Breast epithelium (tissue), 4 donors: ENCODE data around the gene TMEFF2. TPM values are rescaled to one million over a fixed set of nuclear protein-coding genes. Genes with fewer than 3 reads are reported as not detected.

Experiments
- DNase-seq, 2 donors: peaks; one replicate each; pipeline ENCODE4 v3.0.0-alpha.2; 2019; ENCODE audit warnings: low spot score in 2 of 2
- H3K27ac ChIP-seq, 2 donors: fragments of 200-600 bp; sonication (generic) in 1 of 2; one replicate each; pipeline ENCODE4 v1.5.1; 2016 to 2019; ENCODE audit warnings: mild to moderate bottlenecking in 1 of 2
- H3K27me3 ChIP-seq, 2 donors: fragments of 200-600 bp; sonication (generic) in 1 of 2; one replicate each; pipeline versions ENCODE4 v1.5.1 to v1.6.0; 2017 to 2019; ENCODE audit warnings: control low read depth in 1 of 2, mild to moderate bottlenecking in 1 of 2
- H3K36me3 ChIP-seq: fragments of 200-600 bp; one replicate; pipeline ENCODE4 v1.5.1; 2019
- H3K4me1 ChIP-seq, 2 donors: fragments of 200-600 bp; sonication (generic); one replicate each; pipeline ENCODE4 v1.5.1; 2016 to 2019; ENCODE audit warnings: control low read depth in 1 of 2
- H3K4me3 ChIP-seq, 3 donors: fragments of 200-600 bp; sonication (generic); 1 replicate in 2 of 3; 2 replicates in 1 of 3; pipeline ENCODE4 v1.5.1; 2016 to 2019; ENCODE audit warnings: mild to moderate bottlenecking in 3 of 3, moderate library complexity in 2 of 3
- H3K9me3 ChIP-seq, 2 donors: fragments of 200-600 bp; sonication (generic) in 1 of 2; one replicate each; pipeline ENCODE4 v1.5.1; 2016 to 2019; ENCODE audit warnings: control low read depth in 1 of 2
- CTCF ChIP-seq, 3 donors: fragments of 450-650 bp; IDR thresholded peaks; one replicate each; pipeline ENCODE4 v1.5.1; 2016 to 2017; ENCODE audit warnings: antibody characterized with exemption in 3 of 3, mild to moderate bottlenecking in 3 of 3, moderate library complexity in 3 of 3
- POLR2A ChIP-seq: fragments of 450-650 bp; IDR thresholded peaks from one replicate; pipeline ENCODE4 v1.6.1; 2016; ENCODE audit warnings: antibody characterized with exemption, mild to moderate bottlenecking, moderate library complexity
- POLR2AphosphoS5 ChIP-seq, 3 donors: sonication (generic); formaldehyde crosslinking; IDR thresholded peaks; one replicate each; pipeline ENCODE4 v1.6.1; 2017; ENCODE audit warnings: antibody characterized with exemption in 3 of 3
- intact Hi-C: fragments of 100-400 bp; cut with DNase I; formaldehyde crosslinking; loops from one replicate; pipeline ENCODE4 v1.15.1; 2023; ENCODE audit warnings: low total_unique reads
- total RNA-seq, 3 donors: library from RNA; depleted of rRNA; stranded (reverse); fragments of >200 nt; gene quantifications; one replicate each; pipeline ENCODE4 v1.1.0, GENCODE V29; 2016

TMEFF2 gene
- total RNA-seq, 3 donors from 2014 or later: 0.32 TPM; not detected in 2

GRCh38 chr2:191995285-191995684, 199.4 kb downstream of the TMEFF2 start:
- Histone ChIP-seq H3K9me3 (no peaks in the 10 kb centered on the region), H3K4me1 (no peaks in the 10 kb centered on the region), H3K36me3 (no peaks in the 10 kb centered on the region), H3K27me3 (no peaks in the 10 kb centered on the region), H3K27ac (no peak overlapping the region), H3K4me3 (no peak overlapping the region)
- TF ChIP-seq POLR2A: no peak
- no peak for TF ChIP-seq POLR2AphosphoS5 (IDR thresholded peaks at IDR 0.05)
- TF ChIP-seq CTCF (IDR thresholded peaks at IDR 0.05): no peak
- DNase-seq: no peak
- intact Hi-C loops: no loop called here

GRCh38 chr2:191994749-191995148, 200.0 kb downstream of the TMEFF2 start:
- Histone ChIP-seq H3K27ac (no peak overlapping the region), H3K27me3 (no peaks in the 10 kb centered on the region), H3K36me3 (no peaks in the 10 kb centered on the region), H3K4me3 (no peak overlapping the region), H3K9me3 (no peaks in the 10 kb centered on the region), H3K4me1 (no peaks in the 10 kb centered on the region)
- TF ChIP-seq POLR2A (no peak), CTCF (IDR thresholded peaks at IDR 0.05) (no peak), POLR2AphosphoS5 (IDR thresholded peaks at IDR 0.05) (no peak)
- intact Hi-C loops: no loop called here
- DNase-seq: no peak

GRCh38 chr2:191991442-191991841, 203.3 kb downstream of the TMEFF2 start:
- Histone ChIP-seq H3K36me3 (no peaks in the 10 kb centered on the region), H3K9me3 (no peaks in the 10 kb centered on the region), H3K27me3 (no peaks in the 10 kb centered on the region), H3K4me3 (no peak overlapping the region), H3K4me1 (no peaks in the 10 kb centered on the region), H3K27ac (no peak overlapping the region)
- no peak for TF ChIP-seq POLR2A
- intact Hi-C loops: no loop called here
- DNase-seq: no peak

- Histone ChIP-seq H3K36me3 (no peaks in the 10 kb centered on the region), H3K4me3 (no peak overlapping the region), H3K4me1 (no peaks in the 10 kb centered on the region), H3K9me3 (no peaks in the 10 kb centered on the region), H3K27me3 (no peaks in the 10 kb centered on the region), H3K27ac (no peak overlapping the region)
- intact Hi-C loops: no loop called here
- no peak for DNase-seq
- no peak for TF ChIP-seq POLR2AphosphoS5 (IDR thresholded peaks at IDR 0.05)
- TF ChIP-seq POLR2A: no peak
- TF ChIP-seq CTCF (IDR thresholded peaks at IDR 0.05): no peak
These were observed 209.0 kb downstream of the TMEFF2 start for GRCh38 chr2:191985740-191986139.

GRCh38 chr2:191983591-191983990, 211.1 kb downstream of the TMEFF2 start:
- TF ChIP-seq POLR2A: no peak
- TF ChIP-seq POLR2AphosphoS5 (IDR thresholded peaks at IDR 0.05): no peak
- no peak for TF ChIP-seq CTCF (IDR thresholded peaks at IDR 0.05)
- no peak overlapping the region for H3K27ac ChIP-seq
- H3K27me3 ChIP-seq: no peaks in the 10 kb centered on the region
- H3K36me3 ChIP-seq: no peaks in the 10 kb centered on the region
- no peaks in the 10 kb centered on the region for H3K9me3 ChIP-seq
- H3K4me1 ChIP-seq: no peaks in the 10 kb centered on the region
- H3K4me3 ChIP-seq: no peak overlapping the region
- intact Hi-C loops: no loop called here
- DNase-seq: no peak

GRCh38 chr2:191983186-191983585, 211.5 kb downstream of the TMEFF2 start:
- Histone ChIP-seq H3K36me3 (no peaks in the 10 kb centered on the region), H3K27ac (no peak overlapping the region), H3K27me3 (no peaks in the 10 kb centered on the region), H3K4me3 (no peak overlapping the region), H3K4me1 (no peaks in the 10 kb centered on the region), H3K9me3 (no peaks in the 10 kb centered on the region)
- no peak for TF ChIP-seq POLR2AphosphoS5 (IDR thresholded peaks at IDR 0.05)
- no peak for TF ChIP-seq CTCF (IDR thresholded peaks at IDR 0.05)
- TF ChIP-seq POLR2A: no peak
- DNase-seq: no peak
- intact Hi-C loops: no loop called here
